RWPE1 (cell line): ENCODE data around the gene ZC3H6.
"Not testable (repeated sequence)": the region's sequence is repeated elsewhere in the genome, so short reads cannot be mapped to it uniquely, and the experiment has no call there.

Source experiments
- CTCF ChIA-PET: fragments of 350-600 bp; sonication (Branson Sonifier 250); formaldehyde crosslinking; extraction: SDS; loops from one replicate; lab custom pipeline; 2021; lab: Yijun Ruan, JAX
- POLR2A ChIA-PET: fragments of 400-600 bp; formaldehyde crosslinking; extraction: SDS; loops from one replicate; lab custom pipeline; 2020; ENCODE audit warnings: antibody characterized with exemption; ENCODE audit not compliant: low non-redundant PET; lab: Yijun Ruan, JAX
- DNase-seq: peaks from one replicate; pipeline ENCODE4 v3.0.0; 2012; ENCODE audit warnings: low spot score
- H3K27ac ChIP-seq: fragments of 450-650 bp; 2 replicates; pipeline ENCODE4 v1.5.1; 2017
- CTCF ChIP-seq: fragments of 450-650 bp; conservative IDR thresholded peaks from 2 replicates; pipeline ENCODE4 v1.5.1; 2017; ENCODE audit warnings: low read depth, mild to moderate bottlenecking

Gene ZC3H6

GRCh38 chr2:112345030-112346027, 69.9 kb downstream of the ZC3H6 start:
- TF ChIP-seq CTCF = no peak

GRCh38 chr2:112352292-112352691, 76.9 kb downstream of the ZC3H6 start:
- DNase-seq, CTCF ChIA-PET, POLR2A ChIA-PET, H3K27ac ChIP-seq: not testable (repeated sequence)

More at GRCh38 chr2:112345030-112346027, 69.9 kb downstream of the ZC3H6 start:
- H3K27ac ChIP-seq = no peak overlapping the region
- no peak for DNase-seq
- ChIA-PET CTCF (no interaction called here), POLR2A (no interaction called here)

GRCh38 chr2:112352809-112353603, 77.6 kb downstream of the ZC3H6 start:
- POLR2A ChIA-PET, CTCF ChIA-PET: not testable (repeated sequence)

GRCh38 chr2:112354335-112354734, 78.9 kb downstream of the ZC3H6 start:
- POLR2A ChIA-PET, H3K27ac ChIP-seq, DNase-seq: not testable (repeated sequence)
- CTCF ChIA-PET = interaction anchor here (0.6 kb wide), 1 partner anchor 85 kb away, joined by 4 read pairs; no protein-coding TSS in a partner anchor

More at GRCh38 chr2:112352809-112353603, 77.6 kb downstream of the ZC3H6 start:
- not testable (repeated sequence) for DNase-seq, H3K27ac ChIP-seq

- CTCF ChIA-PET = not testable (repeated sequence)
These were observed 84.7 kb downstream of the ZC3H6 start for GRCh38 chr2:112360055-112360454.

More at GRCh38 chr2:112360055-112360454, 84.7 kb downstream of the ZC3H6 start:
- H3K27ac ChIP-seq, POLR2A ChIA-PET, DNase-seq: not testable (repeated sequence)
